Measurements from ENCODE around the gene THAP4. TPM values are rescaled to one million over a fixed set of nuclear protein-coding genes. Genes with fewer than 3 reads are reported as not detected.

The THAP4 gene
- total and polyA plus RNA-seq, 2 of the 4 experiments (the other 2 are of a cell fraction), result 33.9 to 55.1 TPM

- H3K36me3 ChIP-seq (ENCODE audit: control insufficient read depth, insufficient read depth, low read length), result peaks cover 21% of the 10 kb centered on the region
- H3K27ac ChIP-seq (ENCODE audit: insufficient read depth, low read length), result no peak overlapping the region
- POLR2A ChIA-PET (ENCODE audit: unreplicated experiment), result no interaction called here
- H2AK5ac ChIP-seq (ENCODE audit: low read depth, low read length), result no peak overlapping the region
- CTCF ChIA-PET, result no interaction called here
- H2BK5ac ChIP-seq (ENCODE audit: low read depth, low read length, poor library complexity, severe bottlenecking), result no peak overlapping the region
- no peak overlapping the region for H4K91ac ChIP-seq (ENCODE audit: insufficient read depth, low read depth, low read length)
- H3K4me3 ChIP-seq (ENCODE audit: insufficient read depth, low read depth, low read length), result no peak overlapping the region
- peaks cover 16% of the 10 kb centered on the region for H3K4me1 ChIP-seq (ENCODE audit: control insufficient read depth, insufficient read depth, low read length)
- no TSS peak for BruUV-seq (replicated peaks)
- H3K56ac ChIP-seq (ENCODE audit: extremely low read depth, insufficient read depth, low read length), result no peak overlapping the region
- no peak overlapping the region for H2AFZ ChIP-seq (replicated peaks; ENCODE audit: low read length, poor library complexity)
- intact Hi-C loops (cut with micrococcal nuclease), result no loop called here
- no peak overlapping the region for H3K4me2 ChIP-seq (ENCODE audit: low read depth, low read length)
- in situ Hi-C loops (cut with MboI; ENCODE audit: low sequenced_read_pairs), result no loop called here
- TF ChIP-seq MXI1 (IDR thresholded peaks at IDR 0.05; ENCODE audit: borderline replicate concordance, low read depth, low read length), result no peak
- H3K79me1 ChIP-seq (ENCODE audit: low read depth in 1 of 2, low read length in 2 of 2), result peaks cover 12 to 51% of the 10 kb centered on the region in 2 experiments
- H2BK120ac ChIP-seq (ENCODE audit: low read depth, low read length), result no peak overlapping the region
- H4K8ac ChIP-seq (ENCODE audit: low read depth in 2 of 2, low read length in 2 of 2), result no peak overlapping the region
- no peak overlapping the region for H3K9ac ChIP-seq (ENCODE audit: low read depth, low read length)
- H3K27me3 ChIP-seq (ENCODE audit: control insufficient read depth, insufficient read depth, low read length), result no peaks in the 10 kb centered on the region
- H4K20me1 ChIP-seq (ENCODE audit: insufficient read depth, low read length), result peaks cover 55% of the 10 kb centered on the region
- no peak overlapping the region for H3K14ac ChIP-seq (replicated peaks; ENCODE audit: low read depth, low read length)
- no peaks in the 10 kb centered on the region for H3K9me3 ChIP-seq (ENCODE audit: control insufficient read depth, insufficient read depth, low read length)
- no peak overlapping the region for H3K23ac ChIP-seq (ENCODE audit: low read depth, low read length)
- H4K5ac ChIP-seq (ENCODE audit: low read depth, low read length), result no peak overlapping the region
- DNase-seq (no peak), ATAC-seq (ENCODE audit: low read depth) (no peak)
- dilution Hi-C loops (cut with HindIII; ENCODE audit: low sequenced_read_pairs, unreplicated experiment), result no loop called here
- no peak overlapping the region for H3K4ac ChIP-seq (ENCODE audit: low read depth, low read length)
- peaks cover 15% of the 10 kb centered on the region for H3K9me1 ChIP-seq (ENCODE audit: insufficient read depth, low read length)
- H3K18ac ChIP-seq (ENCODE audit: low read depth, low read length), result no peak overlapping the region
- 96% methylated on average over 9 of the region's 13 CpGs; no CpG with 5 or more reads in 1 of the 2 experiments for WGBS, 2 experiments (ENCODE audit: extremely low coverage in 2 of 2, insufficient read length in 1 of 2)
- H2BK15ac ChIP-seq (ENCODE audit: low read depth, low read length), result no peak overlapping the region
- no peak overlapping the region for H2AK9ac ChIP-seq (replicated peaks; ENCODE audit: low read depth, low read length, poor library complexity)
- H2BK20ac ChIP-seq (ENCODE audit: low read depth, low read length), result no peak overlapping the region
Observed at GRCh38 chr2:241563031-241563507, 73.9 kb downstream of the THAP4 start.
